GM23338 (cell line): ENCODE data around the gene BACH1. TPM values are rescaled to one million over a fixed set of nuclear protein-coding genes. Genes with fewer than 3 reads are reported as not detected.

Experiments
- ATAC-seq: fragments of 200-7000 bp; cut with Tn5 transposase; 3 replicates; pipeline ENCODE4 v1.9.1; 2020
- DNase-seq: peaks from one replicate; pipeline ENCODE4 v3.0.0-alpha.2; 2015; ENCODE audit warnings: low spot score
- H2AFZ ChIP-seq: fragments of 200-600 bp; sonication (generic); 2 replicates; pipeline ENCODE4 v1.8.0; 2016; ENCODE audit warnings: antibody characterized with exemption, mild to moderate bottlenecking, moderate library complexity
- H3F3A ChIP-seq: fragments of 200-600 bp; sonication (generic); replicated peaks from 2 replicates; pipeline ENCODE4 v1.8.0; 2017; ENCODE audit warnings: antibody characterized with exemption, mixed run types, low read depth
- H3K27ac ChIP-seq: fragments of 200-600 bp; sonication (generic); 2 replicates; pipeline ENCODE4 v1.6.1; 2016; ENCODE audit warnings: low read depth
- H3K27me3 ChIP-seq: fragments of 200-600 bp; sonication (generic); 2 replicates; pipeline ENCODE4 v1.8.0; 2016; ENCODE audit warnings: mild to moderate bottlenecking, mixed run types, moderate library complexity; ENCODE audit not compliant: insufficient read depth
- H3K36me3 ChIP-seq: fragments of 200-600 bp; sonication (generic); 2 replicates; pipeline ENCODE4 v1.8.0; 2016; ENCODE audit warnings: mild to moderate bottlenecking; ENCODE audit not compliant: insufficient read depth
- H3K4me1 ChIP-seq: fragments of 200-600 bp; sonication (generic); 2 replicates; pipeline ENCODE4 v1.8.0; 2016; ENCODE audit warnings: mild to moderate bottlenecking, moderate library complexity; ENCODE audit not compliant: insufficient read depth
- H3K4me2 ChIP-seq: fragments of 200-600 bp; sonication (generic); 2 replicates; pipeline ENCODE4 v1.7.1; 2017; ENCODE audit warnings: mixed run types
- H3K4me3 ChIP-seq: fragments of 200-600 bp; sonication (generic); 2 replicates; pipeline ENCODE4 v1.6.1; 2016; ENCODE audit warnings: mixed run types
- H3K79me2 ChIP-seq: fragments of 200-600 bp; sonication (generic); replicated peaks from 2 replicates; pipeline ENCODE4 v1.8.0; 2017; ENCODE audit warnings: mild to moderate bottlenecking; ENCODE audit not compliant: insufficient read depth
- H3K9me2 ChIP-seq: fragments of 200-600 bp; sonication (generic); 2 replicates; pipeline ENCODE4 v1.8.0; 2017; ENCODE audit not compliant: insufficient read depth
- H4K20me1 ChIP-seq: fragments of 200-600 bp; sonication (generic); replicated peaks from 2 replicates; pipeline ENCODE4 v1.8.0; 2017; ENCODE audit warnings: mild to moderate bottlenecking; ENCODE audit not compliant: insufficient read depth
- H3K27ac Mint-ChIP-seq: 2 replicates; pipeline ENCODE4 v1.8.0; 2020; ENCODE audit warnings: inconsistent platforms, mild to moderate bottlenecking, moderate library complexity, mixed read lengths
- H3K27me3 Mint-ChIP-seq: 3 replicates; pipeline ENCODE4 v1.8.0; 2022; ENCODE audit warnings: low read depth, mild to moderate bottlenecking, moderate library complexity, mixed read lengths, inconsistent platforms; ENCODE audit not compliant: insufficient read depth, poor library complexity
- H3K36me3 Mint-ChIP-seq: 3 replicates; pipeline ENCODE4 v1.8.0; 2021; ENCODE audit warnings: low read depth, mild to moderate bottlenecking, inconsistent platforms, moderate library complexity, mixed read lengths
- H3K4me1 Mint-ChIP-seq: 3 replicates; pipeline ENCODE4 v1.8.0; 2020; ENCODE audit warnings: mild to moderate bottlenecking, inconsistent platforms, mixed read lengths
- H3K4me3 Mint-ChIP-seq: 3 replicates; pipeline ENCODE4 v1.8.0; 2021; ENCODE audit warnings: moderate library complexity, mild to moderate bottlenecking, inconsistent platforms, mixed read lengths
- H3K9me3 Mint-ChIP-seq: 3 replicates; pipeline ENCODE4 v1.8.0; 2020; ENCODE audit warnings: moderate library complexity, mild to moderate bottlenecking, inconsistent platforms, mixed read lengths
- CREB1 ChIP-seq: fragments of 250-450 bp; sonication (Bioruptor Pico); IDR thresholded peaks from 2 replicates; pipeline ENCODE4 v1.5.0; 2020; ENCODE audit warnings: low read depth, mild to moderate bottlenecking, moderate library complexity
- CTCF ChIP-seq, 2 experiments: fragments of 200-600 bp in 1 of 2; sonication (generic) in 1 of 2; conservative IDR thresholded peaks; 2 replicates each; pipeline versions ENCODE4 v1.5.1 to v1.6.1; 2016 to 2017; ENCODE audit warnings: antibody characterized with exemption in 2 of 2, low read depth in 2 of 2, mild to moderate bottlenecking in 2 of 2, moderate library complexity in 1 of 2
- ETS1 ChIP-seq: IDR thresholded peaks from 2 replicates; pipeline ENCODE4 v1.6.1; 2016; ENCODE audit warnings: antibody characterized with exemption
- EZH2 ChIP-seq: fragments of 200-600 bp; sonication (generic); IDR thresholded peaks from one replicate; pipeline ENCODE4 v1.8.0; 2017; ENCODE audit warnings: antibody characterized with exemption, mild to moderate bottlenecking, low read depth; ENCODE audit not compliant: unreplicated experiment
- EZH2phosphoT487 ChIP-seq: fragments of 200-600 bp; sonication (generic); IDR thresholded peaks from one replicate; pipeline ENCODE4 v1.8.1; 2018; ENCODE audit warnings: antibody characterized with exemption; ENCODE audit not compliant: unreplicated experiment
- JUNB ChIP-seq: IDR thresholded peaks from one replicate; pipeline ENCODE4 v1.6.1; 2016; ENCODE audit warnings: antibody characterized with exemption; ENCODE audit not compliant: unreplicated experiment
- NANOG ChIP-seq: IDR thresholded peaks from 2 replicates; pipeline ENCODE4 v1.6.1; 2016; ENCODE audit warnings: antibody characterized with exemption, borderline replicate concordance
- POLR2AphosphoS5 ChIP-seq: IDR thresholded peaks from 2 replicates; pipeline ENCODE4 v1.6.1; 2016; ENCODE audit warnings: antibody characterized with exemption, low read depth
- REST ChIP-seq: IDR thresholded peaks from one replicate; pipeline ENCODE4 v1.6.1; 2018; ENCODE audit warnings: antibody characterized with exemption; ENCODE audit not compliant: unreplicated experiment
- STAT1 ChIP-seq: IDR thresholded peaks from one replicate; pipeline ENCODE4 v1.6.1; 2016; ENCODE audit warnings: antibody characterized with exemption; ENCODE audit not compliant: unreplicated experiment
- ZNF114 ChIP-seq: fragments of 250-450 bp; sonication (Bioruptor Pico); IDR thresholded peaks from 2 replicates; pipeline ENCODE4 v1.5.0; 2020; ENCODE audit warnings: mild to moderate bottlenecking, moderate library complexity
- ZNF331 ChIP-seq: fragments of 250-450 bp; sonication (Bioruptor Pico); IDR thresholded peaks from 2 replicates; pipeline ENCODE4 v1.5.0; 2020; ENCODE audit warnings: low read depth, mild to moderate bottlenecking, moderate library complexity
- ZNF462 ChIP-seq: fragments of 250-450 bp; sonication (Bioruptor Pico); IDR thresholded peaks from 2 replicates; pipeline ENCODE4 v1.5.0; 2020; ENCODE audit warnings: mild to moderate bottlenecking, moderate library complexity
- polyA plus RNA-seq: library from polyadenylated mRNA; unstranded; fragments of >200 nt; fragmentation: Nextera tagmentation; extraction: Ambion mirVana; gene quantifications from 2 replicates; pipeline ENCODE4 v1.2.1, GENCODE V29; 2016
- total RNA-seq: library from RNA; depleted of rRNA; stranded (reverse); fragments of >200 nt; shearing (Covaris generic); gene quantifications from 2 replicates; pipeline ENCODE4 v1.2.3, GENCODE V29; 2014

BACH1 gene
- total and polyA plus RNA-seq, 2 experiments from 2014 or later: 18.9 to 41.2 TPM

- Histone ChIP-seq H3K9me2 (no peaks in the 10 kb centered on the region), H4K20me1 (peaks cover 50% of the 10 kb centered on the region), H3F3A (no peaks in the 10 kb centered on the region), H3K4me1 (peaks cover 19% of the 10 kb centered on the region), H3K4me3 (no peak overlapping the region), H3K36me3 (no peaks in the 10 kb centered on the region), H3K79me2 (peaks cover 100% of the 10 kb centered on the region), H3K4me2 (no peak overlapping the region), H3K27ac (0 out of 2 replicates have a peak overlapping the region, but pooled peaks have one; percentile 5), H3K27me3 (no peaks in the 10 kb centered on the region), H2AFZ (no peak overlapping the region)
- no peak overlapping the region for H3K27ac Mint-ChIP-seq
- no peak for TF ChIP-seq CREB1 (CRISPR knock-in tag)
- TF ChIP-seq STAT1: no peak
- no peak for TF ChIP-seq POLR2AphosphoS5
- no peak for TF ChIP-seq CTCF (conservative IDR thresholded peaks at IDR 0.05; ENCODE audit: low read depth in 2 of 2)
- no peak for TF ChIP-seq ZNF114 (CRISPR knock-in tag)
- TF ChIP-seq NANOG: no peak
- TF ChIP-seq ZNF462 (CRISPR knock-in tag): no peak
- TF ChIP-seq EZH2phosphoT487: no peak
- TF ChIP-seq ETS1: no peak
- no peak for TF ChIP-seq EZH2
- TF ChIP-seq ZNF331: no peak
- no peak for TF ChIP-seq JUNB
- no peak for TF ChIP-seq REST
- H3K27me3 Mint-ChIP-seq: no peaks in the 10 kb centered on the region
- peaks cover 32% of the 10 kb centered on the region; the same call in 2 of the 3 replicates for H3K4me1 Mint-ChIP-seq
- peaks cover 4% of the 10 kb centered on the region; the same call in 2 of the 3 replicates for H3K36me3 Mint-ChIP-seq
- H3K9me3 Mint-ChIP-seq: no peaks in the 10 kb centered on the region
- ATAC-seq (no peak), DNase-seq (no peak)
- H3K4me3 Mint-ChIP-seq: no peak overlapping the region
These were observed 13.1 kb downstream of the BACH1 start for GRCh38 chr21:29311802-29312201.
